Osteocyte (in vitro differentiated cells): ENCODE data around the gene DTHD1. TPM values are rescaled to one million over a fixed set of nuclear protein-coding genes. Genes with fewer than 3 reads are reported as not detected.

ENCODE experiments used
- DNase-seq: peaks from one replicate; pipeline ENCODE4 v3.0.0; 2021; ENCODE audit warnings: mixed read lengths; ENCODE audit not compliant: unreplicated experiment; ENCODE audit errors: extremely low spot score
- H3K27ac Mint-ChIP-seq: one replicate; pipeline ENCODE4 v1.8.0; 2021; ENCODE audit warnings: mild to moderate bottlenecking, mixed read lengths; ENCODE audit not compliant: unreplicated experiment
- H3K27me3 Mint-ChIP-seq: one replicate; pipeline ENCODE4 v1.8.0; 2021; ENCODE audit warnings: mixed read lengths; ENCODE audit not compliant: unreplicated experiment
- H3K36me3 Mint-ChIP-seq: one replicate; pipeline ENCODE4 v1.8.0; 2021; ENCODE audit warnings: mixed read lengths; ENCODE audit not compliant: unreplicated experiment
- H3K4me1 Mint-ChIP-seq: one replicate; pipeline ENCODE4 v1.8.0; 2021; ENCODE audit warnings: mixed read lengths; ENCODE audit not compliant: unreplicated experiment
- H3K4me3 Mint-ChIP-seq: one replicate; pipeline ENCODE4 v1.8.0; 2021; ENCODE audit warnings: mild to moderate bottlenecking, moderate library complexity, mixed read lengths; ENCODE audit not compliant: unreplicated experiment
- H3K9me3 Mint-ChIP-seq: one replicate; pipeline ENCODE4 v1.8.0; 2021; ENCODE audit warnings: mixed read lengths; ENCODE audit not compliant: unreplicated experiment
- CTCF ChIP-seq: fragments of 200-600 bp; sonication (generic); IDR thresholded peaks from 2 replicates; pipeline ENCODE4 v1.5.0; 2021; ENCODE audit warnings: antibody characterized with exemption, mild to moderate bottlenecking, moderate library complexity
- total RNA-seq: library from RNA; stranded (reverse); gene quantifications from 2 replicates; pipeline ENCODE4 v1.2.1, GENCODE V29; 2021

Gene DTHD1
- total RNA-seq, 1 donor from 2014 or later, result not detected

GRCh38 chr4:36337665-36338185 is 56.3 kb downstream of the DTHD1 start:
- Mint-ChIP-seq H3K27ac (no peak overlapping the region), H3K4me3 (no peak overlapping the region), H3K36me3 (no peaks in the 10 kb centered on the region), H3K27me3 (no peaks in the 10 kb centered on the region), H3K9me3 (no peaks in the 10 kb centered on the region), H3K4me1 (no peaks in the 10 kb centered on the region)
- no peak for DNase-seq
- no peak for TF ChIP-seq CTCF

- Mint-ChIP-seq H3K36me3 (no peaks in the 10 kb centered on the region), H3K27ac (no peak overlapping the region), H3K9me3 (no peaks in the 10 kb centered on the region), H3K4me3 (no peak overlapping the region), H3K27me3 (no peaks in the 10 kb centered on the region), H3K4me1 (no peaks in the 10 kb centered on the region)
- no peak for TF ChIP-seq CTCF
- no peak for DNase-seq
These were observed 57.6 kb downstream of the DTHD1 start for GRCh38 chr4:36338973-36339372.

GRCh38 chr4:36341936-36342335 is 60.5 kb downstream of the DTHD1 start:
- Mint-ChIP-seq H3K27ac (no peak overlapping the region), H3K4me1 (no peaks in the 10 kb centered on the region), H3K9me3 (no peaks in the 10 kb centered on the region), H3K36me3 (no peaks in the 10 kb centered on the region), H3K27me3 (no peaks in the 10 kb centered on the region), H3K4me3 (no peak overlapping the region)
- no peak for TF ChIP-seq CTCF
- no peak for DNase-seq

- Mint-ChIP-seq H3K9me3 (no peaks in the 10 kb centered on the region), H3K36me3 (no peaks in the 10 kb centered on the region), H3K4me1 (no peaks in the 10 kb centered on the region), H3K4me3 (no peak overlapping the region), H3K27me3 (no peaks in the 10 kb centered on the region), H3K27ac (no peak overlapping the region)
- TF ChIP-seq CTCF, result no peak
- no peak for DNase-seq
These were observed 62.2 kb downstream of the DTHD1 start for GRCh38 chr4:36343501-36344175.

GRCh38 chr4:36348403-36348938 is 67.1 kb downstream of the DTHD1 start:
- no peak for TF ChIP-seq CTCF
- no peak for DNase-seq
- Mint-ChIP-seq H3K9me3 (no peaks in the 10 kb centered on the region), H3K36me3 (no peaks in the 10 kb centered on the region), H3K4me1 (no peaks in the 10 kb centered on the region), H3K27me3 (peaks cover 9% of the 10 kb centered on the region), H3K4me3 (no peak overlapping the region), H3K27ac (no peak overlapping the region)
